Measurements from ENCODE around the gene PFDN4.

PFDN4 gene

GRCh38 chr20:54256202-54256601 is 48.3 kb downstream of the PFDN4 start:
- Histone ChIP-seq H3K27me3 (ENCODE audit: insufficient read depth, low read depth) (no peaks in the 10 kb centered on the region), H4K20me1 (ENCODE audit: insufficient read depth) (no peaks in the 10 kb centered on the region), H3K4me1 (ENCODE audit: low read depth, poor library complexity, severe bottlenecking) (no peaks in the 10 kb centered on the region), H3K4me2 (no peak overlapping the region), H3K27ac (no peak overlapping the region), H3K9ac (no peak overlapping the region), H2AFZ (ENCODE audit: low read depth) (no peak overlapping the region), H3K36me3 (ENCODE audit: insufficient read depth) (no peaks in the 10 kb centered on the region), H3K4me3 (IDR thresholded peaks at IDR 0.05; ENCODE audit: insufficient read depth, low read depth, low read length) (no peak overlapping the region), H3K79me2 (ENCODE audit: insufficient read depth, low read depth) (no peaks in the 10 kb centered on the region)
- no peak for TF ChIP-seq CTCF (conservative IDR thresholded peaks at IDR 0.05; ENCODE audit: low read depth, low read length)

GRCh38 chr20:54257071-54257816 is 49.4 kb downstream of the PFDN4 start:
- no peaks in the 10 kb centered on the region for H3K4me1 ChIP-seq (ENCODE audit: low read depth, poor library complexity, severe bottlenecking)
- no peaks in the 10 kb centered on the region for H3K27me3 ChIP-seq (ENCODE audit: insufficient read depth, low read depth)
- no peak overlapping the region for H3K9ac ChIP-seq
- H3K4me2 ChIP-seq, result no peak overlapping the region
- H4K20me1 ChIP-seq (ENCODE audit: insufficient read depth), result no peaks in the 10 kb centered on the region
- H3K79me2 ChIP-seq (ENCODE audit: insufficient read depth, low read depth), result no peaks in the 10 kb centered on the region
- H3K27ac ChIP-seq, result no peak overlapping the region
- H3K4me3 ChIP-seq (IDR thresholded peaks at IDR 0.05; ENCODE audit: insufficient read depth, low read depth, low read length), result no peak overlapping the region
- H2AFZ ChIP-seq (ENCODE audit: low read depth), result no peak overlapping the region
- TF ChIP-seq CTCF (conservative IDR thresholded peaks at IDR 0.05; ENCODE audit: low read depth, low read length), result no peak
- no peaks in the 10 kb centered on the region for H3K36me3 ChIP-seq (ENCODE audit: insufficient read depth)

GRCh38 chr20:54260116-54260515 is 52.2 kb downstream of the PFDN4 start:
- Histone ChIP-seq H3K4me2 (no peak overlapping the region), H3K27me3 (ENCODE audit: insufficient read depth, low read depth) (no peaks in the 10 kb centered on the region), H3K9ac (no peak overlapping the region), H3K36me3 (ENCODE audit: insufficient read depth) (no peaks in the 10 kb centered on the region), H4K20me1 (ENCODE audit: insufficient read depth) (no peaks in the 10 kb centered on the region), H3K27ac (no peak overlapping the region), H3K4me1 (ENCODE audit: low read depth, poor library complexity, severe bottlenecking) (no peaks in the 10 kb centered on the region), H3K4me3 (IDR thresholded peaks at IDR 0.05; ENCODE audit: insufficient read depth, low read depth, low read length) (no peak overlapping the region), H3K79me2 (ENCODE audit: insufficient read depth, low read depth) (no peaks in the 10 kb centered on the region), H2AFZ (ENCODE audit: low read depth) (no peak overlapping the region)
- TF ChIP-seq CTCF (conservative IDR thresholded peaks at IDR 0.05; ENCODE audit: low read depth, low read length), result no peak

- H2AFZ ChIP-seq (ENCODE audit: low read depth), result no peak overlapping the region
- no peaks in the 10 kb centered on the region for H3K36me3 ChIP-seq (ENCODE audit: insufficient read depth)
- no peaks in the 10 kb centered on the region for H4K20me1 ChIP-seq (ENCODE audit: insufficient read depth)
- H3K4me1 ChIP-seq (ENCODE audit: low read depth, poor library complexity, severe bottlenecking), result no peaks in the 10 kb centered on the region
- no peaks in the 10 kb centered on the region for H3K79me2 ChIP-seq (ENCODE audit: insufficient read depth, low read depth)
- H3K27ac ChIP-seq, result no peak overlapping the region
- no peaks in the 10 kb centered on the region for H3K27me3 ChIP-seq (ENCODE audit: insufficient read depth, low read depth)
- H3K9ac ChIP-seq, result no peak overlapping the region
- no peak overlapping the region for H3K4me3 ChIP-seq (IDR thresholded peaks at IDR 0.05; ENCODE audit: insufficient read depth, low read depth, low read length)
- H3K4me2 ChIP-seq, result no peak overlapping the region
- TF ChIP-seq CTCF (conservative IDR thresholded peaks at IDR 0.05; ENCODE audit: low read depth, low read length), result no peak
Observed at GRCh38 chr20:54262671-54263070, 54.8 kb downstream of the PFDN4 start.

All from KMS-11 (cell line).